SK-N-SH treated with all-trans-retinoic acid at 6 μM for 48 hours (cell line): ENCODE measurements around the gene KRT73.

Source experiments
- ATAC-seq: fragments of 200-7000 bp; cut with Tn5 transposase; 3 replicates; pipeline ENCODE4 v1.9.1; 2020; ENCODE audit warnings: mild to moderate bottlenecking, moderate library complexity
- ARNTL ChIP-seq: fragments of 450-650 bp; formaldehyde crosslinking; IDR thresholded peaks from 2 replicates; pipeline ENCODE4 v1.5.0; 2020; ENCODE audit warnings: low read depth, mild to moderate bottlenecking, moderate library complexity, borderline replicate concordance
- BACH2 ChIP-seq: fragments of 250-450 bp; sonication (Bioruptor Pico); IDR thresholded peaks from 2 replicates; pipeline ENCODE4 v1.9.0; 2021; ENCODE audit warnings: mild to moderate bottlenecking, borderline replicate concordance
- CSDC2 ChIP-seq: fragments of 250-450 bp; sonication (Bioruptor Pico); IDR thresholded peaks from 2 replicates; pipeline ENCODE4 v1.5.0; 2020; ENCODE audit warnings: mild to moderate bottlenecking, moderate library complexity
- CSRNP3 ChIP-seq: fragments of 250-450 bp; sonication (Bioruptor Pico); IDR thresholded peaks from 2 replicates; pipeline ENCODE4 v1.5.1; 2021; ENCODE audit warnings: mild to moderate bottlenecking, moderate library complexity
- ESRRG ChIP-seq: fragments of 250-450 bp; sonication (Bioruptor Pico); IDR thresholded peaks from 2 replicates; pipeline ENCODE4 v1.6.1; 2021; ENCODE audit warnings: mild to moderate bottlenecking
- GLIS3 ChIP-seq: fragments of 250-450 bp; sonication (Bioruptor Pico); IDR thresholded peaks from 2 replicates; pipeline ENCODE4 v1.5.0; 2020; ENCODE audit warnings: mild to moderate bottlenecking, moderate library complexity
- ISL1 ChIP-seq: fragments of 250-450 bp; sonication (Bioruptor Pico); IDR thresholded peaks from 2 replicates; pipeline ENCODE4 v2.1.2; 2022; ENCODE audit warnings: mild to moderate bottlenecking, moderate library complexity
- OSR1 ChIP-seq: fragments of 250-450 bp; sonication (Bioruptor Pico); IDR thresholded peaks from 2 replicates; pipeline ENCODE4 v1.8.0; 2022; ENCODE audit warnings: moderate library complexity, mild to moderate bottlenecking, inconsistent platforms
- POU6F1 ChIP-seq: fragments of 250-450 bp; sonication (Bioruptor Pico); IDR thresholded peaks from 2 replicates; pipeline ENCODE4 v1.8.0; 2021; ENCODE audit warnings: low read depth, mild to moderate bottlenecking, moderate library complexity, borderline replicate concordance
- PPARA ChIP-seq: fragments of 250-450 bp; sonication (Bioruptor Pico); IDR thresholded peaks from 2 replicates; pipeline ENCODE4 v1.5.0; 2020; ENCODE audit warnings: mild to moderate bottlenecking, borderline replicate concordance
- RARB ChIP-seq: fragments of 250-450 bp; sonication (Bioruptor Pico); IDR thresholded peaks from 2 replicates; pipeline ENCODE4 v1.8.0; 2021; ENCODE audit warnings: mild to moderate bottlenecking, moderate library complexity
- SNAI2 ChIP-seq: fragments of 250-450 bp; sonication (Bioruptor Pico); IDR thresholded peaks from 2 replicates; pipeline ENCODE4 v1.5.0; 2020; ENCODE audit warnings: mild to moderate bottlenecking, moderate library complexity
- TCF4 ChIP-seq: fragments of 250-450 bp; sonication (Bioruptor Pico); IDR thresholded peaks from 2 replicates; pipeline ENCODE4 v1.8.0; 2021; ENCODE audit warnings: mild to moderate bottlenecking, moderate library complexity, borderline replicate concordance
- TOX ChIP-seq: fragments of 250-450 bp; sonication (Bioruptor Pico); IDR thresholded peaks from 2 replicates; pipeline ENCODE4 v1.8.0; 2021; ENCODE audit warnings: mild to moderate bottlenecking, moderate library complexity, borderline replicate concordance
- ZC3H10 ChIP-seq: fragments of 250-450 bp; sonication (Bioruptor Pico); IDR thresholded peaks from 2 replicates; pipeline ENCODE4 v1.5.1; 2021; ENCODE audit warnings: mild to moderate bottlenecking, moderate library complexity
- ZFP3 ChIP-seq: fragments of 250-450 bp; sonication (Bioruptor Pico); IDR thresholded peaks from 2 replicates; pipeline ENCODE4 v1.5.0; 2020; ENCODE audit warnings: mild to moderate bottlenecking, moderate library complexity
- ZFP30 ChIP-seq: fragments of 450-650 bp; formaldehyde crosslinking; IDR thresholded peaks from 2 replicates; pipeline ENCODE4 v1.5.0; 2022; ENCODE audit warnings: mild to moderate bottlenecking, moderate library complexity
- ZNF565 ChIP-seq: fragments of 450-650 bp; formaldehyde crosslinking; conservative IDR thresholded peaks from 2 replicates; pipeline ENCODE4 v1.5.0; 2020; ENCODE audit warnings: low read depth, mild to moderate bottlenecking, moderate library complexity
- ZNF8 ChIP-seq: fragments of 450-650 bp; formaldehyde crosslinking; IDR thresholded peaks from 2 replicates; pipeline ENCODE4 v1.5.0; 2020; ENCODE audit warnings: mild to moderate bottlenecking, moderate library complexity
- TF ChIP-seq, protein P1 (sequence below): fragments of 250-450 bp; sonication (Bioruptor Pico); IDR thresholded peaks from 2 replicates; pipeline ENCODE4 v1.5.0; 2020; ENCODE audit warnings: mild to moderate bottlenecking, moderate library complexity
- TF ChIP-seq, protein P2 (sequence below): fragments of 250-450 bp; sonication (Bioruptor Pico); IDR thresholded peaks from 2 replicates; pipeline ENCODE4 v1.8.0; 2020; ENCODE audit warnings: mild to moderate bottlenecking, moderate library complexity, borderline replicate concordance

KRT73 gene

GRCh38 chr12:52641468-52641867, 23.1 kb upstream of the KRT73 start (continued):
- TF ChIP-seq, protein P1, sequence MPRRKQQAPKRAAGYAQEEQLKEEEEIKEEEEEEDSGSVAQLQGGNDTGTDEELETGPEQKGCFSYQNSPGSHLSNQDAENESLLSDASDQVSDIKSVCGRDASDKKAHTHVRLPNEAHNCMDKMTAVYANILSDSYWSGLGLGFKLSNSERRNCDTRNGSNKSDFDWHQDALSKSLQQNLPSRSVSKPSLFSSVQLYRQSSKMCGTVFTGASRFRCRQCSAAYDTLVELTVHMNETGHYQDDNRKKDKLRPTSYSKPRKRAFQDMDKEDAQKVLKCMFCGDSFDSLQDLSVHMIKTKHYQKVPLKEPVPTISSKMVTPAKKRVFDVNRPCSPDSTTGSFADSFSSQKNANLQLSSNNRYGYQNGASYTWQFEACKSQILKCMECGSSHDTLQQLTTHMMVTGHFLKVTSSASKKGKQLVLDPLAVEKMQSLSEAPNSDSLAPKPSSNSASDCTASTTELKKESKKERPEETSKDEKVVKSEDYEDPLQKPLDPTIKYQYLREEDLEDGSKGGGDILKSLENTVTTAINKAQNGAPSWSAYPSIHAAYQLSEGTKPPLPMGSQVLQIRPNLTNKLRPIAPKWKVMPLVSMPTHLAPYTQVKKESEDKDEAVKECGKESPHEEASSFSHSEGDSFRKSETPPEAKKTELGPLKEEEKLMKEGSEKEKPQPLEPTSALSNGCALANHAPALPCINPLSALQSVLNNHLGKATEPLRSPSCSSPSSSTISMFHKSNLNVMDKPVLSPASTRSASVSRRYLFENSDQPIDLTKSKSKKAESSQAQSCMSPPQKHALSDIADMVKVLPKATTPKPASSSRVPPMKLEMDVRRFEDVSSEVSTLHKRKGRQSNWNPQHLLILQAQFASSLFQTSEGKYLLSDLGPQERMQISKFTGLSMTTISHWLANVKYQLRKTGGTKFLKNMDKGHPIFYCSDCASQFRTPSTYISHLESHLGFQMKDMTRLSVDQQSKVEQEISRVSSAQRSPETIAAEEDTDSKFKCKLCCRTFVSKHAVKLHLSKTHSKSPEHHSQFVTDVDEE (CRISPR knock-in tag), result no peak

GRCh38 chr12:52637299-52637698, 18.9 kb upstream of the KRT73 start:
- TF ChIP-seq ARNTL (CRISPR knock-in tag), result no peak
- no peak for TF ChIP-seq TOX
- no peak for TF ChIP-seq ZC3H10 (CRISPR knock-in tag)
- no peak for TF ChIP-seq POU6F1
- TF ChIP-seq, protein P1 (CRISPR knock-in tag), result no peak
- TF ChIP-seq ZNF565, result no peak
- TF ChIP-seq, protein P2, sequence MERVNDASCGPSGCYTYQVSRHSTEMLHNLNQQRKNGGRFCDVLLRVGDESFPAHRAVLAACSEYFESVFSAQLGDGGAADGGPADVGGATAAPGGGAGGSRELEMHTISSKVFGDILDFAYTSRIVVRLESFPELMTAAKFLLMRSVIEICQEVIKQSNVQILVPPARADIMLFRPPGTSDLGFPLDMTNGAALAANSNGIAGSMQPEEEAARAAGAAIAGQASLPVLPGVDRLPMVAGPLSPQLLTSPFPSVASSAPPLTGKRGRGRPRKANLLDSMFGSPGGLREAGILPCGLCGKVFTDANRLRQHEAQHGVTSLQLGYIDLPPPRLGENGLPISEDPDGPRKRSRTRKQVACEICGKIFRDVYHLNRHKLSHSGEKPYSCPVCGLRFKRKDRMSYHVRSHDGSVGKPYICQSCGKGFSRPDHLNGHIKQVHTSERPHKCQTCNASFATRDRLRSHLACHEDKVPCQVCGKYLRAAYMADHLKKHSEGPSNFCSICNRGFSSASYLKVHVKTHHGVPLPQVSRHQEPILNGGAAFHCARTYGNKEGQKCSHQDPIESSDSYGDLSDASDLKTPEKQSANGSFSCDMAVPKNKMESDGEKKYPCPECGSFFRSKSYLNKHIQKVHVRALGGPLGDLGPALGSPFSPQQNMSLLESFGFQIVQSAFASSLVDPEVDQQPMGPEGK, result no peak
- no peak for TF ChIP-seq ZFP3 (CRISPR knock-in tag)
- TF ChIP-seq CSDC2 (CRISPR knock-in tag), result no peak
- no peak for TF ChIP-seq ZFP30 (CRISPR knock-in tag)
- no peak for TF ChIP-seq PPARA
- no peak for TF ChIP-seq ESRRG
- no peak for TF ChIP-seq SNAI2
- TF ChIP-seq ISL1 (CRISPR knock-in tag), result no peak
- no peak for ATAC-seq

GRCh38 chr12:52636592-52637258, 18.4 kb upstream of the KRT73 start:
- TF ChIP-seq TOX, result no peak
- TF ChIP-seq CSDC2 (CRISPR knock-in tag), result no peak
- no peak for TF ChIP-seq OSR1
- TF ChIP-seq ESRRG, result no peak
- TF ChIP-seq SNAI2, result no peak
- no peak for TF ChIP-seq BACH2
- TF ChIP-seq POU6F1, result no peak
- TF ChIP-seq ZNF8 (CRISPR knock-in tag), result no peak
- no peak for TF ChIP-seq ZFP3 (CRISPR knock-in tag)
- TF ChIP-seq, protein P2, result no peak
- TF ChIP-seq ZC3H10 (CRISPR knock-in tag), result no peak
- no peak for TF ChIP-seq ISL1 (CRISPR knock-in tag)
- no peak for TF ChIP-seq RARB (CRISPR knock-in tag)
- no peak for TF ChIP-seq CSRNP3
- TF ChIP-seq GLIS3 (CRISPR knock-in tag), result no peak
- no peak for TF ChIP-seq TCF4 (CRISPR knock-in tag)
- TF ChIP-seq ZNF565, result no peak
- no peak for ATAC-seq
